ENCODE measurements around the gene PALLD.

PALLD gene

GRCh38 chr4:168558599-168558998 lies 61.7 kb downstream of the PALLD start:
- DNase-seq (ENCODE audit: low read depth in 2 of 2), result no peak

GRCh38 chr4:168560184-168561180 lies 63.6 kb downstream of the PALLD start:
- no peak for DNase-seq (ENCODE audit: low read depth in 2 of 2)

DNA sequence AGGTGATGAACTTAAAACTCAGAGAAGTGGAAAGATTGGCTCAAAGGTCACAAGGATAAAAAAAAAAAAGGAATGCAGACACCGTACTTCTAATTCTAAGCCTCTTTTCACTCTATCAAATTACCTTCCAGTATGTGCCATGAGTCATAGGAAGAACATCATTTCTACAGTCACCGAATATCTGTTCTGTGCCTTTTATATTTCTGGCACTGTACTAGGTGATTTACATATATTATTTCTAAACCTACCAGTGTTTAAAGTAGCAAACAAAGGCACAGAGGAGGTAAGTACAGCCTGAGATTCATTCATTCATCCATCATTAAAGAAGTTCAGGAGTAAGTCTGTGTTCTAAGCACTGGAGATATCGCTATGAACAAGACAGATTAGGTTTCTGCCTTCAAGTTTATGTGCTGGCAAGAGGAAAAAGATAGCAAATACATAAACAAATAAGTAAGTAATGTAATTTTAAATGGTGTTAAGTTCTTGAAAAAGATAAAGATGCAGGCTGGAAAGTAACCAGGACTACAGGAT lies 65.3 kb downstream of the PALLD start:
- no peak for DNase-seq (ENCODE audit: low read depth in 2 of 2)

DNA sequence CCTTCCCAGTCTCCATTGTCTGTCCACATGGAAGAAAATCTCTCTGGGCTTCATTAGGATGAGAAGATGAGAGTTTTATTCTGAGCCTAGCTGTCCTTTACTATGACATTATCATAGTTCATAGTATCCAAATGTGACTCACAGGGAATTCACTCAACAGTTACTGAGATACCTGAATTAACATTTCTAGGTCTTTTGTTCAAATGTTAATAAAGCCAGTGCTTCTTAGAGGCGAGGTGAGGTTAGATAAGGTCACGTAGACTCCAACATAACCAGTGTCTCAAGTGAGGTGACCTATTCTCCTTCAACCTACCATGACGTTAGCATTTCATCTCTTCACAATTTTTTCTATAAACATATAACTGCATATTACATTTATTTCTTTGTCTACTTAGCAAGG lies 67.2 kb downstream of the PALLD start:
- DNase-seq (ENCODE audit: low read depth in 2 of 2), result no peak

GRCh38 chr4:168565130-168565529 lies 68.3 kb downstream of the PALLD start:
- DNase-seq (ENCODE audit: low read depth in 2 of 2), result no peak

- DNase-seq (ENCODE audit: low read depth in 2 of 2), result no peak
These were observed 69.9 kb downstream of the PALLD start for GRCh38 chr4:168566726-168567125.

GRCh38 chr4:168569066-168569930 lies 72.4 kb downstream of the PALLD start:
- no peak for DNase-seq (ENCODE audit: low read depth in 2 of 2)

DNA sequence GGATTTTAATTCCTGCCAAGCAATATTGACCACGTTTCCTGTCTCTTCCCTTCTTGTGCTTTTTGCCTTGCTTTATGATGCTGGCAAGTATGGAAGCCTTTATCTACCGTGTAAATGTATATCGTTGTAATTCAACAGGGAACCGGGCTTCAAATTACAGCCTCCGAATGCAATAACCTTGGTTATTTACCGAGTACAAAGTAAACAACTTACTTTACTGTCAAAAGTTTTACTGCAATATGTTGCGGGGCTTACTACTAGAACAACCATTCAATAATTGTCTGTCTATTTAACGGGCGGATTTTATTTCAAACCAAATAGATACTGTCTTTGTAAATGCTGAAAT lies 73.1 kb downstream of the PALLD start:
- DNase-seq (ENCODE audit: low read depth in 2 of 2), result no peak

DNA sequence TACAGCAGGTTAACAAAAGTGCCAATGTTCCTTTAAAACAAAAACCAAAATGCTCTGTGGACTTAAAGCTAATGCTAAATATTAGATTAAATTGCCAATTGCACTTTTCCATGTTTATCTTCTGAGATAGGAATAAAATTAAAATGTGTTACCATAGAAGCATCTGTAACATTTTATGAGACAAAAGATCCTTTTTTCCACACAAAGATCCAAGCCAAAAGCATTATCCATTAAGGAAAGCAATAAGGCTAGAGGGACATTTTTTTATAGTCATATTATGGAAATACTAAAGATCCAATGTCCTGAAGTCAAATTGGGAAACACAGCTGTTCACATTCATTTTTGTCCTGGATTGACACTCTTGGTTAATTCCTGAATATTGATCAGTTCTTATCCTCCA lies 73.6 kb downstream of the PALLD start:
- no peak for DNase-seq (ENCODE audit: low read depth in 2 of 2)

GRCh38 chr4:168572002-168572401 lies 75.2 kb downstream of the PALLD start:
- no peak for DNase-seq (ENCODE audit: low read depth in 2 of 2)

DNA sequence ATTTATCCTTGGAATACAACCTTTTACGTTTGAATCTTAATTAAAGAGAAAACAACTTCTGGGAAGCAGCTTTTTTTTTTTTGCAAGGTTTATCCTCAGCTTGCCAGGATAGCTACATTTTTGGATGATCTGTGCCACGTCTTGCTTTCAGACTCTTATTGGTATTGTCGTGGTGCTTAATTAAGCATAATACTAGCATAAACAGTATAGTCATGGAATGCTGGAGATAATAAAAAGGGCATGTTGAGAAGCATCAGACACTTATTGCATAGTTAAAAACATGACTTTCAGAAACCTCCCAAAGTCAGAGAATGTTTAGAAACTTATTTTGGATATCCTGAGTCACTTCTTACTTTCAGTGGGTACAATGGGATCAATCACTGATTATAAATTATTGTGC lies 77.0 kb downstream of the PALLD start:
- no peak for DNase-seq (ENCODE audit: low read depth in 2 of 2)

DNA sequence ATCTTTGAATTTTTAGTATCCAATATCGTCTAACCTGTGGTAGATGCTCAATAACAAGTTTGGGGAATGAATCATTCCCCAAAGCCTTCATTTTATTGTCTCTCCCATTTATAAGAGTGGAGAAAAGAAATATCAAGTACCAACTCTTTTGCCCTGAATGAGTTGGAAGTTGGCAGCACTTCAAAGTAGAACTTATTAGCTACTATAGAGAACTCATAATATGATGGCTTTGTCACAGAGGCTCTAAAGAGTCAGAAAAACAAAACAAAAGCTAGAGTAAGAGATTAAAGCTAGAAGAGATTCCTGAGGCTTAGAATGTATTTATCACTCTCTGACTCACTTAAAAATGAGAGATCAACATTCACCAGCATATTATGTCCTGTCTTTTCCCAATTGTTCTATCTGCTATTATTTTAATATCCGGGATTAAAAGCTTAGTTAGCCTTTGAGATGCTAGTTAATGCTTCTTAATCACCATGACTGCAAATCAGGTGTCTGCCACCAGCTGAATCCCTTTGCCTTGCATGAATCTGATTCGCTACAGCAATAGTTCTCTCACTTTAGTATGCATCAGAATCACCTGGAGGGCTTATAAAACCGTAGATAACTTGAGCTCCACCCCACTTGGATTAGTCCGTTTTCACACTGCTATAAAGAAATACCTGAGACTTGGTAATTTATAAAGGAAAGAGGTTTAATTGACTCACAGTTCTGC lies 77.9 kb downstream of the PALLD start:
- DNase-seq (ENCODE audit: low read depth in 2 of 2), result no peak

DNA sequence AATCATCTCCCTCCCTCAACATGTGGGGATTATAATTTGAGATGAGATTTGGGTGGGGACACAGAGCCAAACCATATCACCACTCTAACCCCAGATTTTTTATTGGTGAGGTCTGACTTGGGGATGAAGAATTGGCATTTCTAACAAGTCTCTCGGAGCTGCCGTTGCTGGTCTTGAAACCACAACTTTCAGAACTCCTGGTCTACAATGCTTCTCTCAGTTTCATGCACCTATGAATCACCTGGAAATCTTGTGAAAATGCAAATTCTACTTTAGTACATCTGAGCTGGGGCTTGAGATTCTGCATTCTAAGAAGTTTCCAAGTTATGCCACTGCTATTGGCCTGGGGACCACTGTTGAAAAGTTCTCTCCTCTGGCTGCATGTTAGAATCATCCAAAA lies 78.6 kb downstream of the PALLD start:
- no peak for DNase-seq (ENCODE audit: low read depth in 2 of 2)

DNA sequence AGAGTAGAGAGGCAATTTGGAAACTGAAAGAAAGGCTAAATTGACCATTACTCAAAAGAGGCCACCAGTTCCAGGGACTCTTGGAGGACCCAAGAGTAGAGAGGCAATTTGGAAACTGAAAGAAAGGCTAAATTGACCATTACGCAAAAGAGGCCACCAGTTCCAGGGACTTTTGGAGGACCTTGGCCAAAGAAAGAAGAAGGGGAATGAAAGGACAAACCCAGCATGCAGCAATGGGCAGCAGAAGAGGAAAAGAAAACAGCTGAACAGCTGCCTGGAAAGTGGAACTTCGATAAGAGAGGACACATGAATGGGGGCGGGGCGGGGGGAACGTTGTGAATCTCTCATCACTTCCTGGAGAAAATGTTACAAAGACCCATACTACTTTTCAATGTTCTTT lies 80.8 kb downstream of the PALLD start:
- DNase-seq (ENCODE audit: low read depth in 2 of 2), result no peak

- DNase-seq (ENCODE audit: low read depth in 2 of 2), result no peak
These were observed 83.4 kb downstream of the PALLD start for GRCh38 chr4:168580228-168580627.

DNA sequence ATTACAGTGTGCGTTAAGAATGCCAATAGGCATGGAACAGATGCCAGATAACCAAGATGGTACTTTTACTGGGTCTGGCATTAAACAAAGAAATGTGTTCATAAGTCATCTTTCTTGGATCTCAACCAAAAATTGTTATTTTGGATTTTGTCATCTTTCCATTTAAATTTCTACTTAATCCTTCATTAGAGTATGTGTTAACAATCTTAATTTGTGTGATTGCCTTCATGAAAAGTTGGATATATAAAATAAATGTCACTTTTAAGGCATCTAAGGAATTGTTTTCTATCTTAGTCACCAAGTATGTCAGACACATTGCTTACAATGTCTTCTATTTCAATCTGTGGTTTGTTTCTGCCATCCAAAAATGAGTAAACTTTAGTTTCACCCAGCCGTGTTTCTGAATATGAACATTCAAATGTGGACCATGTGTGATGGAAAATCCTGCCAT lies 87.5 kb downstream of the PALLD start:
- DNase-seq (ENCODE audit: low read depth in 2 of 2), result no peak

DNA sequence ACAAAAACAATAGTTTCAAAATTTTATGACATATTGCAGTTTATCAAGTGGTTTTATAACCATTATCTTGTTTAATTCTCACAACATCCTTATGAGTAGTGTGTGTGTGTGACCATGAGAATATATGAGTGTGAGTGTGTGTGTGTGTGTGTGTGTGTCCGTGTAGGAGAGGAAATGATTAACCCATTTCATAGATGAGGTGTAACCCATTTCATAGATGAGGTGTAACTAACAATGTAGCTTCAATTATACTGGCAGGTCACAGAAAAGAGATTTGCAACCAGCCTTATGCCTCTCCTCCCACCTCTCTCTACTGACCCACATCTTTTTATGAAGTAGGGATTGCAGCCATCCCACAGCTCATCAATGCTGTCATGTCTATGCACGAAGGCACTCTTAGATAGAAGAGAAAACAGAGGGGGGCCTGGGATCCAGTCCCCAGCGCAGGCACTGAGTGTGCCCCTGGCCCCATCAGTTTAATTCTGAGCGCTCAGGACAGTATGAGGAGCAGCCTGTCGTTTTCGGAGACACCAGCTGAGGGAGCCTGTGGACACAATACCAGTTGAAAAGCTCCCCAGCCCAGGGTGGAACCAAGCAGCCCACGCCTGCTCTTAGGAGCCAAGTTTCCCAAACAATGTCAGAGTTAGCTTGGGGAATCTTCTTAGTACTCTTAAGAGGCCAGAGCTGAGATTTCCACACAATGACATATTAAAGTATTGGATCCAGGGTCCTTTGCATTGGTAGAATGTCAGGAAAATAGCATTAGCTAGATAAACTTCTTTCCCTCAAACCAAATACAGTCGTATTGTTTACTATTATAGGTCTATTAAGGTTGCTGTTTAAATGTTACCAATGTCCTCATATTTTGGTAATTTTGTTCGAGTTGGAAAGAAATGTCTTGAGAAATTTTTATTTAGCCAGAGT lies 88.6 kb downstream of the PALLD start:
- no peak for DNase-seq (ENCODE audit: low read depth in 2 of 2)

- DNase-seq (ENCODE audit: low read depth in 2 of 2), result no peak
These were observed 90.1 kb downstream of the PALLD start for GRCh38 chr4:168586926-168587325.

GRCh38 chr4:168587411-168588125 lies 90.7 kb downstream of the PALLD start:
- DNase-seq (ENCODE audit: low read depth in 2 of 2), result no peak

- DNase-seq (ENCODE audit: low read depth in 2 of 2), result no peak
These were observed 92.2 kb downstream of the PALLD start for GRCh38 chr4:168588916-168589531.

All from stimulated activated CD8-positive, alpha-beta memory T cell treated with anti-CD3 and anti-CD28 coated beads, Interleukin-2, amount 100 ng/mL, for 48 hours (primary cell).